Endodermal cell (in vitro differentiated cells): ENCODE data around the gene ATP1B4. TPM values are rescaled to one million over a fixed set of nuclear protein-coding genes. Genes with fewer than 3 reads are reported as not detected.

Experiments
- DNase-seq: peaks from one replicate; pipeline ENCODE4 v3.0.0-alpha.2; 2017
- H3K27ac ChIP-seq: 2 replicates; pipeline ENCODE4 v1.5.1; 2013; ENCODE audit warnings: mild to moderate bottlenecking, low read depth, low read length, moderate library complexity
- H3K27me3 ChIP-seq: 2 replicates; pipeline ENCODE4 v1.6.1; 2013; ENCODE audit warnings: mild to moderate bottlenecking, low read length, moderate library complexity; ENCODE audit not compliant: insufficient read depth, control insufficient read depth, poor library complexity, severe bottlenecking
- H3K36me3 ChIP-seq: 2 replicates; pipeline ENCODE4 v1.7.0; 2013; ENCODE audit warnings: mild to moderate bottlenecking, low read length, moderate library complexity; ENCODE audit not compliant: control insufficient read depth, insufficient read depth
- H3K4me1 ChIP-seq: one replicate; pipeline ENCODE4 v1.7.0; 2013; ENCODE audit warnings: low read length; ENCODE audit not compliant: control insufficient read depth, insufficient read depth
- H3K4me3 ChIP-seq: 2 replicates; pipeline ENCODE4 v1.5.1; 2013; ENCODE audit warnings: mild to moderate bottlenecking, low read length, moderate library complexity
- H3K9ac ChIP-seq: 2 replicates; pipeline ENCODE4 v1.6.1; 2013; ENCODE audit warnings: mild to moderate bottlenecking, low read length, moderate library complexity; ENCODE audit not compliant: poor library complexity, severe bottlenecking; ENCODE audit errors: extremely low read depth
- H3K9me3 ChIP-seq: 2 replicates; pipeline ENCODE4 v1.6.1; 2013; ENCODE audit warnings: mild to moderate bottlenecking, low read length, moderate library complexity; ENCODE audit not compliant: control insufficient read depth
- H3K27ac Mint-ChIP-seq: 2 replicates; pipeline ENCODE4 v1.8.0; 2020; ENCODE audit warnings: mixed read lengths
- H3K27me3 Mint-ChIP-seq: 2 replicates; pipeline ENCODE4 v1.8.0; 2021; ENCODE audit warnings: mild to moderate bottlenecking, mixed read lengths; ENCODE audit not compliant: insufficient read depth
- H3K36me3 Mint-ChIP-seq: 2 replicates; pipeline ENCODE4 v1.8.0; 2020; ENCODE audit warnings: low read depth, mixed read lengths
- H3K4me1 Mint-ChIP-seq: 2 replicates; pipeline ENCODE4 v1.8.0; 2020; ENCODE audit warnings: mixed read lengths
- H3K4me3 Mint-ChIP-seq: 2 replicates; pipeline ENCODE4 v1.8.0; 2020; ENCODE audit warnings: mild to moderate bottlenecking, moderate library complexity, mixed read lengths
- H3K9me3 Mint-ChIP-seq: 2 replicates; pipeline ENCODE4 v1.8.0; 2020; ENCODE audit warnings: mild to moderate bottlenecking, mixed read lengths
- WGBS, 2 experiments: methylation state at CpG; one replicate each; pipeline versions ENCODE4 v1.1.5 to v1.1.7; 2013; ENCODE audit warnings: missing lambda C conversion rate in 2 of 2, mixed read lengths in 1 of 2; ENCODE audit not compliant: insufficient coverage in 1 of 2, insufficient read length in 1 of 2; 5-methylcytosine and 5-hydroxymethylcytosine counted together
- total RNA-seq, 2 donors: library from RNA; stranded (reverse); fragmentation: NEBNext Ultra II Directional in 1 of 2; extraction: Animal tissue kit (Norgen Biotek cat#: 25700) in 1 of 2; gene quantifications; 2 replicates in 1 of 2; 3 replicates in 1 of 2; pipeline ENCODE4 v1.2.1, GENCODE V29; 2021
- TF ChIP-seq, protein P1 (sequence below): fragments of 200-600 bp; sonication (generic); conservative IDR thresholded peaks from 2 replicates; pipeline ENCODE4 v1.5.0; 2021; ENCODE audit warnings: antibody characterized with exemption, mild to moderate bottlenecking

The ATP1B4 gene
- total RNA-seq, 2 donors from 2014 or later: not detected

DNA sequence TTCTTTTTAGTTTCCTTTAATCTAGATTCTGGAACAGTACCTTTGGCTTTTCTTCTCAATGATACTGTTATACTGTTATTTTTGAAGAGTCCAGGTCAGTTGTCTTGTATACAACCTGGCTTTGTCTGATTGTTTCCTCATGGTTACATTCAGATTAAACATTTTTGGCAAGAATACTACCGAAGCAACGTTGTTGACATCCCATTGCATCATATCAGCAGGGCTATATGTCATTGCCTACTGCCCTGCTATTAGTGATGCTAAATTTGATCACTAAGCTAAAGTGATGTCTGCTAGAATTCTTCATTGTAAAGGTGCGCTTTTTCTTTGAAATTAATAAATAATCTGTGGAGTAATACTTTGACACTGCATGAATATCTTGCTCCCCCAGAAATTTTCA, 5.8 kb upstream of the ATP1B4 start:
- TF ChIP-seq, protein P1, sequence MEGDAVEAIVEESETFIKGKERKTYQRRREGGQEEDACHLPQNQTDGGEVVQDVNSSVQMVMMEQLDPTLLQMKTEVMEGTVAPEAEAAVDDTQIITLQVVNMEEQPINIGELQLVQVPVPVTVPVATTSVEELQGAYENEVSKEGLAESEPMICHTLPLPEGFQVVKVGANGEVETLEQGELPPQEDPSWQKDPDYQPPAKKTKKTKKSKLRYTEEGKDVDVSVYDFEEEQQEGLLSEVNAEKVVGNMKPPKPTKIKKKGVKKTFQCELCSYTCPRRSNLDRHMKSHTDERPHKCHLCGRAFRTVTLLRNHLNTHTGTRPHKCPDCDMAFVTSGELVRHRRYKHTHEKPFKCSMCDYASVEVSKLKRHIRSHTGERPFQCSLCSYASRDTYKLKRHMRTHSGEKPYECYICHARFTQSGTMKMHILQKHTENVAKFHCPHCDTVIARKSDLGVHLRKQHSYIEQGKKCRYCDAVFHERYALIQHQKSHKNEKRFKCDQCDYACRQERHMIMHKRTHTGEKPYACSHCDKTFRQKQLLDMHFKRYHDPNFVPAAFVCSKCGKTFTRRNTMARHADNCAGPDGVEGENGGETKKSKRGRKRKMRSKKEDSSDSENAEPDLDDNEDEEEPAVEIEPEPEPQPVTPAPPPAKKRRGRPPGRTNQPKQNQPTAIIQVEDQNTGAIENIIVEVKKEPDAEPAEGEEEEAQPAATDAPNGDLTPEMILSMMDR: no peak
- Histone ChIP-seq H3K36me3 (no peaks in the 10 kb centered on the region), H3K4me1 (no peaks in the 10 kb centered on the region), H3K27me3 (no peaks in the 10 kb centered on the region), H3K9ac (no peak overlapping the region), H3K27ac (no peak overlapping the region), H3K9me3 (no peaks in the 10 kb centered on the region), H3K4me3 (no peak overlapping the region)
- Mint-ChIP-seq H3K9me3 (peaks cover 58% of the 10 kb centered on the region), H3K27me3 (peaks cover 25% of the 10 kb centered on the region), H3K36me3 (no peaks in the 10 kb centered on the region), H3K4me1 (no peaks in the 10 kb centered on the region), H3K27ac (no peak overlapping the region), H3K4me3 (no peak overlapping the region)
- no peak for DNase-seq
- WGBS, 2 experiments: 96 to 100% methylated on average over 2 to 3 of the region's 3 CpGs

DNA sequence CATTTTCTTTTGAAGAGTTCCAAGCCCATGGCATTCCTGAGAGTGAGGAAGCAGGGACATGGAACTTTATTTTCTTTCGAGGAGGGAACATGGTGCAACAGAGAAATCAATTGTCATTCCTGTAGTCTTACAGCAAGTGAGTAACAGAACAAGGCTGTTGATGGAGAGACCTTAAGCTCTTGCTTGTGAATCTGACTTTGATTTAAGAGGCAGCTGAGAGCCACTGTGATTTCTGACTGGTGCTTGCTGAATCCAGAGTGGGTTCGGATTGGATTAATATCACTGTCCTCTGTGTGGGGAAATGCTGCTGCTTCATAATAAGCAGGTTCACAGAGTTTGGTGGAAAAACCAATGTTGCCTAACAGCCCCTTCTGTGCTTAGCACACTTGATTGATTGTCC, 4.7 kb upstream of the ATP1B4 start:
- H3K36me3 ChIP-seq: no peaks in the 10 kb centered on the region
- H3K4me1 Mint-ChIP-seq: no peaks in the 10 kb centered on the region
- TF ChIP-seq, protein P1: no peak
- H3K36me3 Mint-ChIP-seq: no peaks in the 10 kb centered on the region
- DNase-seq: no peak
- no peaks in the 10 kb centered on the region for H3K4me1 ChIP-seq
- no peak overlapping the region for H3K4me3 ChIP-seq
- no peak overlapping the region for H3K4me3 Mint-ChIP-seq
- H3K9me3 ChIP-seq: no peaks in the 10 kb centered on the region
- H3K9ac ChIP-seq: no peak overlapping the region
- no peak overlapping the region for H3K27ac Mint-ChIP-seq
- peaks cover 57% of the 10 kb centered on the region for H3K9me3 Mint-ChIP-seq
- H3K27me3 Mint-ChIP-seq: peaks cover 28% of the 10 kb centered on the region
- 80 to 93% methylated on average over 2 of the region's 2 CpGs for WGBS, 2 experiments
- H3K27me3 ChIP-seq: no peaks in the 10 kb centered on the region
- H3K27ac ChIP-seq: no peak overlapping the region

DNA sequence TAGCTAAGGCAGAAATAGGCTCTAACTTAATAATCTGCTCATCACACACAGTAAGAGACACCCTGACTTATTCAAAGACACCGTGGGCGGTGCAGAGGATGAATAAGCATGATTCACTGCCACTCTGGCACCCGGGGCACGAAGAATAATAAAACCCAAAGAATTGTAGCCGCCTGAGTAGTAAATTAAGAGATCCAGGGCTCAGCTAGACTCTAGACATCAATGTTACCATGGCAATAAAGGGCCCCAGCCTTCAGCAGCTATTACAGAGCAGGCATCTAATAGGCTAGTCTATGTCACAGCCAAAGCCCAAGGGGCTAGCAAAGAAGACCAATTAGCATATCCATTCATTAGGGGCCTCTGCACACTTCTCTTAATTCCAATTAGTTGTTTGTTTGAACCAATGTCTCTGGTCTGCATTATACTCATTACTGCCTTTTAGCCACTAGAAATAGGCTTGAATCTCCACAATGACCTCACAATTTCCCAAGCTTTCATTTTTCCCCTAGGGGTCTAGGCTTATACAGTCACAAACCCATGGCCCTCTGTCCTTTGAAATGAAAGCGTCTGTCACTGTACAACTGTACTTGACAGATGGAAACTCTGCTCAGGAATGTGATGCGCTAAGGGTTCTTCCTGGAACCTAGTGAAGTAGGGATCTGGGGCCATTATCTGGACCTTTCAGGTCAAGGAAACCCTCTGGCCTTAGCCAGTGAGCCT, 3.0 kb upstream of the ATP1B4 start:
- DNase-seq: no peak
- Histone ChIP-seq H3K9me3 (no peaks in the 10 kb centered on the region), H3K36me3 (no peaks in the 10 kb centered on the region), H3K9ac (no peak overlapping the region), H3K27me3 (no peaks in the 10 kb centered on the region), H3K27ac (peak overlapping the region; percentile 58), H3K4me3 (no peak overlapping the region), H3K4me1 (no peaks in the 10 kb centered on the region)
- TF ChIP-seq, protein P1: no peak
- Mint-ChIP-seq H3K4me1 (peaks cover 10% of the 10 kb centered on the region), H3K27me3 (peaks cover 18% of the 10 kb centered on the region), H3K9me3 (peaks cover 44% of the 10 kb centered on the region), H3K36me3 (no peaks in the 10 kb centered on the region), H3K4me3 (no peak overlapping the region), H3K27ac (no peak overlapping the region)
- 91 to 100% methylated on average over 2 to 7 of the region's 7 CpGs for WGBS, 2 experiments
